Upper lobe of right lung (tissue), 1 donor: ENCODE measurements around the gene TSSK6. TPM values are rescaled to one million over a fixed set of nuclear protein-coding genes. Genes with fewer than 3 reads are reported as not detected.

ENCODE experiments used
- ATAC-seq: fragments of 200-7000 bp; cut with Tn5 transposase; one replicate; pipeline ENCODE4 v1.9.1; 2020; ENCODE audit warnings: mild to moderate bottlenecking, moderate library complexity
- DNase-seq: peaks from one replicate; pipeline ENCODE4 v3.0.0-alpha.2; 2020
- H3K27ac ChIP-seq: fragments of 200-600 bp; one replicate; pipeline ENCODE4 v1.8.0; 2022
- H3K27me3 ChIP-seq: fragments of 200-600 bp; one replicate; pipeline ENCODE4 v1.8.0; 2022; ENCODE audit warnings: mild to moderate bottlenecking
- H3K36me3 ChIP-seq: fragments of 200-600 bp; one replicate; pipeline ENCODE4 v1.8.0; 2022
- H3K4me1 ChIP-seq: fragments of 200-600 bp; one replicate; pipeline ENCODE4 v1.8.0; 2022
- H3K4me3 ChIP-seq: fragments of 200-600 bp; one replicate; pipeline ENCODE4 v1.8.0; 2022; ENCODE audit warnings: mild to moderate bottlenecking
- H3K9me3 ChIP-seq: fragments of 200-600 bp; one replicate; pipeline ENCODE4 v1.8.0; 2022
- intact Hi-C: fragments of 100-400 bp; cut with DNase I; formaldehyde crosslinking; loops from one replicate; pipeline ENCODE4 v1.11.0; 2022
- total RNA-seq: library from RNA; stranded (reverse); fragmentation: NEBNext Ultra II Directional; extraction: Animal tissue kit (Norgen Biotek cat#: 25700); gene quantifications from one replicate; pipeline ENCODE4 v1.2.1, GENCODE V29; 2021
- TF ChIP-seq, protein P1 (sequence below): fragments of 200-600 bp; IDR thresholded peaks from one replicate; pipeline ENCODE4 v1.8.0; 2022; ENCODE audit warnings: antibody characterized with exemption
- donor health status: DM: no; HTN: yes; CAD: no; lungs with severe emphysema.

TSSK6 gene
- total RNA-seq, 1 donor from 2014 or later: 1.8 TPM

DNA sequence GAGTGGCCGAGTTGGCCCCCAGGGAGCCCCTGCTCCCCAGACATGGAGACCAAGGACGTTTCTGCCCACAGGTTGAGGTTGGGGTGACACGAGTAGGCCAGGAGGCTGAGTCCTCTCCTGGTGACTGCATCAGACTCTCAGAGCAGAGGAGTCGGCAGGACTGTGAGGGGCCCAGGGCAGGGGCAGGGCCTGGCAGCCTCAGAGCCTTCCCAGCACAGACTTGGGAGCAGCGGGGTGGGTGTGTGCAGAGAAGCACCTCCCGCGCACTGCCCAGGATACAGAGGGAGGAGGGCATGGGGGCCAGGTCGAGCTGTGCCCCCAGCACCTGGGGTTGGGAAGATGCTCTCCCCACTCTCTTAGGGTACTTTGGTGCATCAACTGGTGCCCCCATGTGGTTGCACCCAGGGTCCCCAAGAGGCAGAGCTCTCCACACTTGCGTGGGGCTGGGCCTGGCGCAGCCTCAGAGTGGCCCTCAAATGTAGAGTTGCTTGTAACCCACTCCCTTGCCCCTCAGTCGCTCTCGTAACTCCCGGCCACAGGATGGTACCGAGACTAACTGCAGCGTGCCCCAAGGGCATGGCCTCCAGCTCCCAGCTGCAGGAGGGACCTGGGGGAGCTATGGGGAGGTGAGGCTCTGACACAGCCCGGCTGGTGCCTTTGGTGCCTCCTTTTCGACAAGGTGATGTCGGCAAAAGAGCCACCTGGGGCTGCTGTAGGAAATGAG, 15.9 kb downstream of the TSSK6 start:
- TF ChIP-seq, protein P1, sequence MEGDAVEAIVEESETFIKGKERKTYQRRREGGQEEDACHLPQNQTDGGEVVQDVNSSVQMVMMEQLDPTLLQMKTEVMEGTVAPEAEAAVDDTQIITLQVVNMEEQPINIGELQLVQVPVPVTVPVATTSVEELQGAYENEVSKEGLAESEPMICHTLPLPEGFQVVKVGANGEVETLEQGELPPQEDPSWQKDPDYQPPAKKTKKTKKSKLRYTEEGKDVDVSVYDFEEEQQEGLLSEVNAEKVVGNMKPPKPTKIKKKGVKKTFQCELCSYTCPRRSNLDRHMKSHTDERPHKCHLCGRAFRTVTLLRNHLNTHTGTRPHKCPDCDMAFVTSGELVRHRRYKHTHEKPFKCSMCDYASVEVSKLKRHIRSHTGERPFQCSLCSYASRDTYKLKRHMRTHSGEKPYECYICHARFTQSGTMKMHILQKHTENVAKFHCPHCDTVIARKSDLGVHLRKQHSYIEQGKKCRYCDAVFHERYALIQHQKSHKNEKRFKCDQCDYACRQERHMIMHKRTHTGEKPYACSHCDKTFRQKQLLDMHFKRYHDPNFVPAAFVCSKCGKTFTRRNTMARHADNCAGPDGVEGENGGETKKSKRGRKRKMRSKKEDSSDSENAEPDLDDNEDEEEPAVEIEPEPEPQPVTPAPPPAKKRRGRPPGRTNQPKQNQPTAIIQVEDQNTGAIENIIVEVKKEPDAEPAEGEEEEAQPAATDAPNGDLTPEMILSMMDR: no peak
- DNase-seq (no peak), ATAC-seq (no peak)
- H3K9me3 ChIP-seq: no peaks in the 10 kb centered on the region
- H3K4me3 ChIP-seq: no peak overlapping the region
- peaks cover 93% of the 10 kb centered on the region for H3K36me3 ChIP-seq
- H3K27me3 ChIP-seq: no peaks in the 10 kb centered on the region
- H3K27ac ChIP-seq: no peak overlapping the region
- H3K4me1 ChIP-seq: no peaks in the 10 kb centered on the region
- intact Hi-C loops: no loop called here

GRCh38 chr19:19498255-19498991, 16.9 kb downstream of the TSSK6 start:
- H3K27ac ChIP-seq: no peak overlapping the region
- H3K27me3 ChIP-seq: no peaks in the 10 kb centered on the region
- TF ChIP-seq, protein P1: no peak
- H3K9me3 ChIP-seq: no peaks in the 10 kb centered on the region
- no peaks in the 10 kb centered on the region for H3K4me1 ChIP-seq
- ATAC-seq (no peak), DNase-seq (no peak)
- H3K36me3 ChIP-seq: peaks cover 93% of the 10 kb centered on the region
- intact Hi-C loops: no loop called here
- H3K4me3 ChIP-seq: no peak overlapping the region

DNA sequence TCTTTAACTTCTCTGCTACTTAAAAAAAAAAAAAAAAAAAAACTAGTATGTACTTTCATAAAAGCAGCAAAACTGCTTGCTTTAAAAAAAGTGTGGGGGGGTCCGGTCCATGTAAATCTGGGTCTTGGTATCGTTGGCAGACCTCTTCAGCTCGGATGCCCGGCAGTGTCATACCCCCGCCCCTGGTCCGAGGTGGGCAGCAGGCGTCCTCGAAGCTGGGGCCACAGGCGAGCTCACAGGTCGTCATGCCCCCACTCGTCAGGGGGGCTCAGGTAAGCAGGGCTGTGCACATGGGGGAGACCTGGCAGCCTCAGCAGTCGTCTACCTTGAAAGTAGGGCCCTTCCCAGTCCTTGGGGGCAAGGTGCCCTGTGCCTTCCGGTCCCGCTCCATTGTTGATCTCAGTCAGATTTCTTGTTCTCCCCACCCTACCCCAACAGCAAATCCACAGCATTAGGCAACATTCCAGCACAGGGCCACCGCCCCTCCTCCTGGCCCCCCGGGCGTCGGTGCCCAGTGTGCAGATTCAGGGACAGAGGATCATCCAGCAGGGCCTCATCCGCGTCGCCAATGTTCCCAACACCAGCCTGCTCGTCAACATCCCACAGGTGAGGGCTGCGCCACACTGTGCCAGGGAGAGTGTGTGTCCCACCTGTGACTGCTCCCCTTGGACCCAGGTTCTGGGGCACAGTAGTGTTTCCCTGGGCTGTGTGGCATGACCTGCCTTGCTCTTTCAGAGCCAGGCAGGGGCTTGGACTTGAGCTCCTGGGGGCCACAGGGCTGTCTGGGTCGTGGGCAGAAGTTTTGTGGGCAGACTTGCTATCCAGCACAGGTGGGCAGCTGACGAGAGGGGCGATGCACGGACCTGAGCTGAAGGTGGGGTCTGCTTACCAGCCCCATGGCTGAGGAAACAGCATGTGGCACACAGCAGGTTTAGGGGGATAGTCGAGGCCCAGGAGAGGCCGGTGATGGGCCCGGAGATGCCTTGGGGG, 19.4 kb downstream of the TSSK6 start:
- DNase-seq: no peak
- TF ChIP-seq, protein P1: no peak
- Histone ChIP-seq H3K4me1 (no peaks in the 10 kb centered on the region), H3K4me3 (no peak overlapping the region), H3K36me3 (peaks cover 82% of the 10 kb centered on the region), H3K27ac (no peak overlapping the region), H3K27me3 (no peaks in the 10 kb centered on the region), H3K9me3 (no peaks in the 10 kb centered on the region)
- no peak for ATAC-seq
- intact Hi-C loops: no loop called here

- TF ChIP-seq, protein P1: no peak
- no peaks in the 10 kb centered on the region for H3K27me3 ChIP-seq
- no peak overlapping the region for H3K4me3 ChIP-seq
- no peaks in the 10 kb centered on the region for H3K9me3 ChIP-seq
- H3K4me1 ChIP-seq: peaks cover 14% of the 10 kb centered on the region
- ATAC-seq: no peak
- H3K27ac ChIP-seq: no peak overlapping the region
- intact Hi-C loops: no loop called here
- H3K36me3 ChIP-seq: peaks cover 63% of the 10 kb centered on the region
- DNase-seq: no peak
These were observed 21.4 kb downstream of the TSSK6 start for GRCh38 chr19:19493841-19494546.

DNA sequence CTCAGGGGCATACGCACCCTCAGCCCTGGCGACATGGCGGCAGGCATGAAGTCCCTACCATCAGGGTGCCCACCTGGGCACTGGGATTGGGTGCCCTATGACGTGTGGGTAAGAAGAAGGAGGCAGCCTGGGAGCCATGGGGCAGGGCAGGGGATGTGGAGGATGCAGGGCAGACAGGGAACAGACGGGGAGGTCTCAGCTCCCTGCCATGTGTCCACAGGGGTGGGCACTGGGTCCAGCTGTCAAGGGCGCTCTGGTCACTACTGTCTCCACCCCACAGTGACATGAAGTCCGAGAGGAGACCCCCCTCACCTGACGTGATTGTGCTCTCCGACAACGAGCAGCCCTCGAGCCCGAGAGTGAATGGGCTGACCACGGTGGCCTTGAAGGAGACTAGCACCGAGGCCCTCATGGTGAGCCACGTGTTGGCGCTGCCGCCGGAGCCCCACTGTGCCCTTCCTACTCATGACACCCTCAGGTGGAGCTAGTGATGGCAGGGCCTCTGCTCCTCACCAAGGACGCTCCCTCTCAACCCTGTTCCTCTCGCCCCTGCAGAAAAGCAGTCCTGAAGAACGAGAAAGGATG, 23.2 kb downstream of the TSSK6 start:
- Histone ChIP-seq H3K27ac (no peak overlapping the region), H3K36me3 (peaks cover 46% of the 10 kb centered on the region), H3K4me3 (no peak overlapping the region), H3K9me3 (no peaks in the 10 kb centered on the region), H3K27me3 (no peaks in the 10 kb centered on the region), H3K4me1 (peaks cover 31% of the 10 kb centered on the region)
- DNase-seq: no peak
- intact Hi-C loops: no loop called here
- TF ChIP-seq, protein P1: no peak
- ATAC-seq: no peak
